ENCODE results near the gene TMEM14A. TPM values are rescaled to one million over a fixed set of nuclear protein-coding genes. Genes with fewer than 3 reads are reported as not detected.
"Not testable (repeated sequence)": the region's sequence is repeated elsewhere in the genome, so short reads cannot be mapped to it uniquely, and the experiment has no call there.

The TMEM14A gene
- total RNA-seq, 1 donor from 2014 or later, result 6.6 TPM

DNA sequence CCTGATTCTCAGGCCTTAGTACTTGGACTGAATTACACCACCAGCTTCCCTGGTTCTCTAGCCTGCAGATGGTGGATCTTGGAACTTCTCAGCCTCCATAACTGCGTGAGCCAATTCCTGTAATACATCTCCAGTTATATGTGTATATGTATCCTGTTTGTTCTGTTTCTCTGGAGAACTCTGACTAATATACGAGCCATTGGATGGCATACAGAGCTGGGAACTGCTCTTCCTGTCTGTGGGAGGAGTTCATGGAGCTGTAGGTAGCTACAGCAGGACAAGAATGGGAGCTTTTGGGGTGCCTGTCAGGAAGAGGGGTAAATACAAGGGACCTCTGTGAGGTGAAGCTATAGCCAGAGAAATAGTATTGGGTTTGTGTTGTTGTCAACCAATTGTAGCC lies 41.2 kb downstream of the TMEM14A start:
- peaks cover 16% of the 10 kb centered on the region for H3K27me3 Mint-ChIP-seq
- no peaks in the 10 kb centered on the region for H3K9me3 Mint-ChIP-seq
- H3K4me3 Mint-ChIP-seq, result no peak overlapping the region
- no peaks in the 10 kb centered on the region for H3K4me1 Mint-ChIP-seq
- DNase-seq, result no peak
- ChIA-PET POLR2A (no interaction called here), CTCF (no interaction called here)
- TF ChIP-seq, protein P1, sequence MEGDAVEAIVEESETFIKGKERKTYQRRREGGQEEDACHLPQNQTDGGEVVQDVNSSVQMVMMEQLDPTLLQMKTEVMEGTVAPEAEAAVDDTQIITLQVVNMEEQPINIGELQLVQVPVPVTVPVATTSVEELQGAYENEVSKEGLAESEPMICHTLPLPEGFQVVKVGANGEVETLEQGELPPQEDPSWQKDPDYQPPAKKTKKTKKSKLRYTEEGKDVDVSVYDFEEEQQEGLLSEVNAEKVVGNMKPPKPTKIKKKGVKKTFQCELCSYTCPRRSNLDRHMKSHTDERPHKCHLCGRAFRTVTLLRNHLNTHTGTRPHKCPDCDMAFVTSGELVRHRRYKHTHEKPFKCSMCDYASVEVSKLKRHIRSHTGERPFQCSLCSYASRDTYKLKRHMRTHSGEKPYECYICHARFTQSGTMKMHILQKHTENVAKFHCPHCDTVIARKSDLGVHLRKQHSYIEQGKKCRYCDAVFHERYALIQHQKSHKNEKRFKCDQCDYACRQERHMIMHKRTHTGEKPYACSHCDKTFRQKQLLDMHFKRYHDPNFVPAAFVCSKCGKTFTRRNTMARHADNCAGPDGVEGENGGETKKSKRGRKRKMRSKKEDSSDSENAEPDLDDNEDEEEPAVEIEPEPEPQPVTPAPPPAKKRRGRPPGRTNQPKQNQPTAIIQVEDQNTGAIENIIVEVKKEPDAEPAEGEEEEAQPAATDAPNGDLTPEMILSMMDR (IDR thresholded peaks at IDR 0.05), result no peak
- intact Hi-C loops (cut with micrococcal nuclease), result no loop called here
- no peaks in the 10 kb centered on the region for H3K36me3 Mint-ChIP-seq (ENCODE audit: low read depth)
- no peak overlapping the region for H3K27ac Mint-ChIP-seq
- no peak for ATAC-seq (ENCODE audit: low read depth)

GRCh38 chr6:52714761-52715160 lies 43.8 kb downstream of the TMEM14A start:
- H3K4me1 Mint-ChIP-seq; intact Hi-C loops (cut with micrococcal nuclease); POLR2A ChIA-PET; H3K27ac Mint-ChIP-seq; DNase-seq; H3K4me3 Mint-ChIP-seq; CTCF ChIA-PET; ATAC-seq (ENCODE audit: low read depth); H3K36me3 Mint-ChIP-seq (ENCODE audit: low read depth); H3K9me3 Mint-ChIP-seq: not testable (repeated sequence)
- peaks cover 16% of the 10 kb centered on the region for H3K27me3 Mint-ChIP-seq

DNA sequence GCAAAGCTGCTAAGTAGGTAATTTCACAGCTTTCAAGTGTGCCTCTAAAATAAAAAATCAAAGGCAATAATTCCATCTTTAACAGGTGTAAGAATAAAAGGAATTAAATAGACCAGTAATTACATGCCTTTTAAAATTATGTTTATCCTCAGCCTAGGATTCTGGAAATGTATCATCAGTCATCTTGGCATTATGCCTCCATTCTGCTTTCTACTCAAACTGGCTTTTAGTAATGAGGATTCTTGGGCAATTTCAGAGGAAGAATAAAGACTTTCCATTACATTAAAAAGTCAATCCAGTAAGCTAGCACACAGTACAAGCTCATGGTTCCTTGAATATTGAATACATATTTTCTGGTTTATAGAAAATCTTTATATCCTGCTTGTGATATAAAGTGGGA lies 47.6 kb downstream of the TMEM14A start:
- intact Hi-C loops (cut with micrococcal nuclease), result no loop called here
- TF ChIP-seq, protein P1 (IDR thresholded peaks at IDR 0.05), result no peak
- Mint-ChIP-seq H3K27ac (no peak overlapping the region), H3K36me3 (ENCODE audit: low read depth) (no peaks in the 10 kb centered on the region), H3K27me3 (peaks cover 16% of the 10 kb centered on the region), H3K4me3 (no peak overlapping the region), H3K9me3 (no peaks in the 10 kb centered on the region), H3K4me1 (no peaks in the 10 kb centered on the region)
- ChIA-PET POLR2A (interaction anchor here (0.7 kb wide), 1 partner anchor 104 kb away, joined by 3 read pairs; no protein-coding TSS in a partner anchor), CTCF (no interaction called here)
- ATAC-seq (ENCODE audit: low read depth) (no peak), DNase-seq (no peak)

DNA sequence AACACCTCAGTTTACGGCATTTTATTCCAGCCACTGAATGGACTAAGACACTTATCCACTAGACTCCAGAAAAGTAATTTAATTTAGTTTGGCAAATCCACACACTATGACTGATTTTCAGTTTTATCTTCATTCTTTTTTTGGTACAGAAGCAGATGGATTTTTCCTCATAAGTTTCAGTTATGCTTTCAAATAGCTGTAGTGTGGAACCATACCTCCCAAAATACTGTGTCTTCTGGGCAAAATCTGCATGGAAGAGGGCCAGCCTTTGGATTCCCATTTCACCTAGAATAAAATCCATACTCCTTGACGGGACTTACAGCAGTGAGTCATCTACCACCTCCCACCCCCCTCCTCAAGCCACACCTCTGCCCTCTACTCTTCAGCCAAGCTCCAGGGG lies 49.4 kb downstream of the TMEM14A start:
- H3K4me1 Mint-ChIP-seq, result peaks cover 7% of the 10 kb centered on the region
- intact Hi-C loops (cut with micrococcal nuclease), result no loop called here
- POLR2A ChIA-PET, result no interaction called here

DNA sequence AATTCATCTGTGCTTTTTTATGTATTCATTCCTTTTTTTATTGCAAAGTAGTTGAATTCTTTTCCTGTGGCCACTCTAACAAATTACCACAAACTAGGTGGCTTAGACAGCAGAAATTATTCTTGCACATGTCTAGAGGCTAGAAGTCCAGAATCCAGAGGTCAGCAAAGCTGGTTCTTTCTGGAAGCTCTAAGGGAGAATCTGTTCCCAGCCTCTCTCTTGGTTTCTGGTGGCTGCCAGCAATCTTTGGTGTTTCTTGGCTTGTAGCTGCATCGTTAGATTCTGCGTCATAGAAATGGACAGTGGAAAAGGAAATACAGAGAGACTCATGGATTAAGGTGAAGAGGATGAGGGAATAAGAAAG lies 53.1 kb downstream of the TMEM14A start:
- H3K4me1 Mint-ChIP-seq, result peaks cover 7% of the 10 kb centered on the region
- H3K27ac Mint-ChIP-seq, result no peak overlapping the region
- ChIA-PET CTCF (interaction anchor here (1.0 kb wide), 1 partner anchor 271 kb away, joined by 5 read pairs; the partner anchor contains the start of gene GSTA4), POLR2A (no interaction called here)
- DNase-seq (no peak), ATAC-seq (ENCODE audit: low read depth) (no peak)
- no peaks in the 10 kb centered on the region for H3K9me3 Mint-ChIP-seq
- no peaks in the 10 kb centered on the region for H3K27me3 Mint-ChIP-seq
- TF ChIP-seq, protein P1 (IDR thresholded peaks at IDR 0.05), result no peak
- intact Hi-C loops (cut with micrococcal nuclease), result loop anchor here (1.0 kb wide), 1 partner anchor 760 kb away; no protein-coding TSS in a partner anchor
- H3K36me3 Mint-ChIP-seq (ENCODE audit: low read depth), result no peaks in the 10 kb centered on the region
- no peak overlapping the region for H3K4me3 Mint-ChIP-seq

More for the DNA sequence above, 49.4 kb downstream of the TMEM14A start:
- Mint-ChIP-seq H3K27ac (no peak overlapping the region), H3K27me3 (peaks cover 11% of the 10 kb centered on the region), H3K9me3 (no peaks in the 10 kb centered on the region), H3K36me3 (ENCODE audit: low read depth) (no peaks in the 10 kb centered on the region), H3K4me3 (no peak overlapping the region)
- TF ChIP-seq, protein P1 (IDR thresholded peaks at IDR 0.05), result no peak
- CTCF ChIA-PET, result no interaction called here
- ATAC-seq (ENCODE audit: low read depth) (no peak), DNase-seq (no peak)
